ENCODE data around the gene KRT40. TPM values are rescaled to one million over a fixed set of nuclear protein-coding genes. Genes with fewer than 3 reads are reported as not detected.
A peak's percentile ranks its signal among the peaks of the same experiment; 100 is the strongest.

Gene KRT40
- total RNA-seq, 4 donors from 2014 or later: not detected

GRCh38 chr17:40956401-40957254 lies 27.5 kb downstream of the KRT40 start:
- H3K4me1 ChIP-seq: peaks cover 10 to 13% of the 10 kb centered on the region in 2 donors
- in situ Hi-C loops (cut with MboI; ENCODE audit: low sequenced_read_pairs in 4 of 4): loop anchor here in 2 of 4 donors (25.0 kb wide), 2 partner anchors 94 to 106 kb away; partner anchors contain the start of genes KRT12 (in 1 of the 2), KRTAP2-2 (in 1 of the 2), KRTAP2-3 (in 1 of the 2) and KRTAP2-4 (in 1 of the 2)
- no peak overlapping the region for H3K4me3 ChIP-seq
- no peaks in the 10 kb centered on the region for H3K9me3 ChIP-seq
- no peak for ATAC-seq
- no peak for DNase-seq
- no peaks in the 10 kb centered on the region for H3K27me3 ChIP-seq
- no peak overlapping the region for H3K27ac ChIP-seq
- TF ChIP-seq CTCF (IDR thresholded peaks at IDR 0.05 in 4 of 5, conservative IDR thresholded peaks at IDR 0.05 in 1 of 5): no peak
- TF ChIP-seq POLR2A (IDR thresholded peaks at IDR 0.05): no peak
- intact Hi-C loops (cut with DNase I; ENCODE audit: low total_unique reads): no loop called here
- H3K36me3 ChIP-seq: no peaks in the 10 kb centered on the region

GRCh38 chr17:40953881-40954280 lies 30.2 kb downstream of the KRT40 start:
- Histone ChIP-seq H3K9me3 (no peaks in the 10 kb centered on the region), H3K27ac (no peak overlapping the region), H3K4me3 (no peak overlapping the region), H3K4me1 (peaks cover 13 to 14% of the 10 kb centered on the region in 2 donors), H3K27me3 (peaks cover 0 to 7% (median 3%) of the 10 kb centered on the region in 3 donors), H3K36me3 (no peaks in the 10 kb centered on the region)
- TF ChIP-seq POLR2A (IDR thresholded peaks at IDR 0.05) (no peak), CTCF (IDR thresholded peaks at IDR 0.05 in 4 of 5, conservative IDR thresholded peaks at IDR 0.05 in 1 of 5) (no peak)
- ATAC-seq: no peak
- no peak for DNase-seq
- in situ Hi-C loops (cut with MboI; ENCODE audit: low sequenced_read_pairs in 4 of 4) (loop anchor here in 2 of 4 donors (25.0 kb wide), 2 partner anchors 92 to 108 kb away; partner anchors contain the start of genes KRT12 (in 1 of the 2), KRTAP2-2 (in 1 of the 2), KRTAP2-3 (in 1 of the 2) and KRTAP2-4 (in 1 of the 2)), intact Hi-C loops (cut with DNase I; ENCODE audit: low total_unique reads) (loop anchor here (2.0 to 5.0 kb wide), 2 partner anchors 27 to 42 kb away; no protein-coding TSS in a partner anchor)

GRCh38 chr17:40952661-40953060 lies 31.5 kb downstream of the KRT40 start:
- Histone ChIP-seq H3K27ac (peak overlapping the region in 3 of 4 donors; percentile 25 to 52 (median 46)), H3K4me1 (peaks cover 13 to 14% of the 10 kb centered on the region in 2 donors), H3K27me3 (peaks cover 3 to 15% (median 8%) of the 10 kb centered on the region in 3 donors), H3K4me3 (no peak overlapping the region), H3K36me3 (no peaks in the 10 kb centered on the region), H3K9me3 (no peaks in the 10 kb centered on the region)
- no peak for DNase-seq
- TF ChIP-seq CTCF (IDR thresholded peaks at IDR 0.05 in 4 of 5, conservative IDR thresholded peaks at IDR 0.05 in 1 of 5) (no peak), POLR2A (IDR thresholded peaks at IDR 0.05) (no peak)
- intact Hi-C loops (cut with DNase I; ENCODE audit: low total_unique reads) (loop anchor here (2.0 to 5.0 kb wide), 2 partner anchors 28 to 40 kb away; no protein-coding TSS in a partner anchor), in situ Hi-C loops (cut with MboI; ENCODE audit: low sequenced_read_pairs in 4 of 4) (loop anchor here in 2 of 4 donors (25.0 kb wide), 2 partner anchors 90 to 110 kb away; partner anchors contain the start of genes KRT12 (in 1 of the 2), KRTAP2-2 (in 1 of the 2), KRTAP2-3 (in 1 of the 2) and KRTAP2-4 (in 1 of the 2))
- ATAC-seq: peak; percentile 56 to 73

GRCh38 chr17:40952154-40952553 lies 32.0 kb downstream of the KRT40 start:
- Histone ChIP-seq H3K27me3 (peaks cover 3 to 15% (median 8%) of the 10 kb centered on the region in 3 donors), H3K27ac (peak overlapping the region in 3 of 4 donors; percentile 25 to 52 (median 46)), H3K4me3 (no peak overlapping the region), H3K4me1 (peaks cover 13 to 14% of the 10 kb centered on the region in 2 donors), H3K9me3 (no peaks in the 10 kb centered on the region), H3K36me3 (no peaks in the 10 kb centered on the region)
- ATAC-seq (peak; percentile 49 to 78), DNase-seq (no peak)
- in situ Hi-C loops (cut with MboI; ENCODE audit: low sequenced_read_pairs in 4 of 4): loop anchor here in 2 of 4 donors (25.0 kb wide), 2 partner anchors 90 to 110 kb away; partner anchors contain the start of genes KRT12 (in 1 of the 2), KRTAP2-2 (in 1 of the 2), KRTAP2-3 (in 1 of the 2) and KRTAP2-4 (in 1 of the 2)
- TF ChIP-seq CTCF (IDR thresholded peaks at IDR 0.05 in 4 of 5, conservative IDR thresholded peaks at IDR 0.05 in 1 of 5) (no peak), POLR2A (IDR thresholded peaks at IDR 0.05) (no peak)
- intact Hi-C loops (cut with DNase I; ENCODE audit: low total_unique reads): loop anchor here (2.0 to 5.0 kb wide), 2 partner anchors 29 to 40 kb away; no protein-coding TSS in a partner anchor

Measured in gastrocnemius medialis (tissue), 4 donors.